ENCODE data around the gene GOLPH3. TPM values are rescaled to one million over a fixed set of nuclear protein-coding genes. Genes with fewer than 3 reads are reported as not detected.
"Not testable (repeated sequence)": the region's sequence is repeated elsewhere in the genome, so short reads cannot be mapped to it uniquely, and the experiment has no call there.

The GOLPH3 gene
- polyA plus RNA-seq, 1 donor from 2014 or later, result 75.8 TPM

GRCh38 chr5:32208837-32209236 lies 34.7 kb upstream of the GOLPH3 start:
- not testable (repeated sequence) for H3K36me3 ChIP-seq (ENCODE audit: insufficient read depth, low read length); H3K79me2 ChIP-seq (replicated peaks; ENCODE audit: insufficient read depth, low read length); H4K20me1 ChIP-seq (ENCODE audit: insufficient read depth); H3K9me2 ChIP-seq (ENCODE audit: insufficient read depth, low read length); H3K9me3 ChIP-seq (ENCODE audit: low read length); H2AFZ ChIP-seq (ENCODE audit: low read depth, low read length); H3K27ac ChIP-seq (ENCODE audit: low read length); H3K4me2 ChIP-seq (ENCODE audit: low read length); H3F3A ChIP-seq (ENCODE audit: insufficient read depth, low read length, poor library complexity, severe bottlenecking); H3K27me3 ChIP-seq (ENCODE audit: insufficient read depth, low read depth, low read length); H3K9ac ChIP-seq (ENCODE audit: low read length); H3K4me3 ChIP-seq (ENCODE audit: low read length)

DNA sequence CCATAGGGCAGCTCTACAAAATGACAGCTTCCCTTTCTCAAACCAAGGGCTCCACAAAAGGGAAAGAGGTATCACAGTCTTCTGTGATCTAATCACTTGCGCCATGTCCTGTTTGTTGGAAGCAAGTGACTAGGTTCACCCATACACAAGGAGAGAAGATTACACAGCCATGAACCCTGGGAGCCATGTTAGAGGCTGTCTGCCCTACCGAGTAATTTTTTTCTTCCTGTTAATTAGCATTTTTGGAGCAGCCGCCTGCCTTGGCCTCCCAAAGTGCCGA lies 33.2 kb upstream of the GOLPH3 start:
- Histone ChIP-seq H3F3A (ENCODE audit: insufficient read depth, low read length, poor library complexity, severe bottlenecking) (no peaks in the 10 kb centered on the region), H3K27me3 (ENCODE audit: insufficient read depth, low read depth, low read length) (no peaks in the 10 kb centered on the region), H3K4me2 (ENCODE audit: low read length) (no peak overlapping the region), H3K9me2 (ENCODE audit: insufficient read depth, low read length) (no peaks in the 10 kb centered on the region), H4K20me1 (ENCODE audit: insufficient read depth) (no peaks in the 10 kb centered on the region), H3K27ac (ENCODE audit: low read length) (no peak overlapping the region), H3K36me3 (ENCODE audit: insufficient read depth, low read length) (no peaks in the 10 kb centered on the region), H3K9ac (ENCODE audit: low read length) (no peak overlapping the region), H3K4me3 (ENCODE audit: low read length) (no peak overlapping the region), H3K9me3 (ENCODE audit: low read length) (no peaks in the 10 kb centered on the region), H2AFZ (ENCODE audit: low read depth, low read length) (no peak overlapping the region), H3K79me2 (replicated peaks; ENCODE audit: insufficient read depth, low read length) (no peaks in the 10 kb centered on the region)
- TF ChIP-seq, protein P1, sequence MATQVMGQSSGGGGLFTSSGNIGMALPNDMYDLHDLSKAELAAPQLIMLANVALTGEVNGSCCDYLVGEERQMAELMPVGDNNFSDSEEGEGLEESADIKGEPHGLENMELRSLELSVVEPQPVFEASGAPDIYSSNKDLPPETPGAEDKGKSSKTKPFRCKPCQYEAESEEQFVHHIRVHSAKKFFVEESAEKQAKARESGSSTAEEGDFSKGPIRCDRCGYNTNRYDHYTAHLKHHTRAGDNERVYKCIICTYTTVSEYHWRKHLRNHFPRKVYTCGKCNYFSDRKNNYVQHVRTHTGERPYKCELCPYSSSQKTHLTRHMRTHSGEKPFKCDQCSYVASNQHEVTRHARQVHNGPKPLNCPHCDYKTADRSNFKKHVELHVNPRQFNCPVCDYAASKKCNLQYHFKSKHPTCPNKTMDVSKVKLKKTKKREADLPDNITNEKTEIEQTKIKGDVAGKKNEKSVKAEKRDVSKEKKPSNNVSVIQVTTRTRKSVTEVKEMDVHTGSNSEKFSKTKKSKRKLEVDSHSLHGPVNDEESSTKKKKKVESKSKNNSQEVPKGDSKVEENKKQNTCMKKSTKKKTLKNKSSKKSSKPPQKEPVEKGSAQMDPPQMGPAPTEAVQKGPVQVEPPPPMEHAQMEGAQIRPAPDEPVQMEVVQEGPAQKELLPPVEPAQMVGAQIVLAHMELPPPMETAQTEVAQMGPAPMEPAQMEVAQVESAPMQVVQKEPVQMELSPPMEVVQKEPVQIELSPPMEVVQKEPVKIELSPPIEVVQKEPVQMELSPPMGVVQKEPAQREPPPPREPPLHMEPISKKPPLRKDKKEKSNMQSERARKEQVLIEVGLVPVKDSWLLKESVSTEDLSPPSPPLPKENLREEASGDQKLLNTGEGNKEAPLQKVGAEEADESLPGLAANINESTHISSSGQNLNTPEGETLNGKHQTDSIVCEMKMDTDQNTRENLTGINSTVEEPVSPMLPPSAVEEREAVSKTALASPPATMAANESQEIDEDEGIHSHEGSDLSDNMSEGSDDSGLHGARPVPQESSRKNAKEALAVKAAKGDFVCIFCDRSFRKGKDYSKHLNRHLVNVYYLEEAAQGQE (IDR thresholded peaks at IDR 0.05; ENCODE audit: borderline replicate concordance), result no peak
- TF ChIP-seq EP300 (conservative IDR thresholded peaks at IDR 0.05; ENCODE audit: poor library complexity, severe bottlenecking), result no peak
- TF ChIP-seq, protein P2, sequence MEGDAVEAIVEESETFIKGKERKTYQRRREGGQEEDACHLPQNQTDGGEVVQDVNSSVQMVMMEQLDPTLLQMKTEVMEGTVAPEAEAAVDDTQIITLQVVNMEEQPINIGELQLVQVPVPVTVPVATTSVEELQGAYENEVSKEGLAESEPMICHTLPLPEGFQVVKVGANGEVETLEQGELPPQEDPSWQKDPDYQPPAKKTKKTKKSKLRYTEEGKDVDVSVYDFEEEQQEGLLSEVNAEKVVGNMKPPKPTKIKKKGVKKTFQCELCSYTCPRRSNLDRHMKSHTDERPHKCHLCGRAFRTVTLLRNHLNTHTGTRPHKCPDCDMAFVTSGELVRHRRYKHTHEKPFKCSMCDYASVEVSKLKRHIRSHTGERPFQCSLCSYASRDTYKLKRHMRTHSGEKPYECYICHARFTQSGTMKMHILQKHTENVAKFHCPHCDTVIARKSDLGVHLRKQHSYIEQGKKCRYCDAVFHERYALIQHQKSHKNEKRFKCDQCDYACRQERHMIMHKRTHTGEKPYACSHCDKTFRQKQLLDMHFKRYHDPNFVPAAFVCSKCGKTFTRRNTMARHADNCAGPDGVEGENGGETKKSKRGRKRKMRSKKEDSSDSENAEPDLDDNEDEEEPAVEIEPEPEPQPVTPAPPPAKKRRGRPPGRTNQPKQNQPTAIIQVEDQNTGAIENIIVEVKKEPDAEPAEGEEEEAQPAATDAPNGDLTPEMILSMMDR (IDR thresholded peaks at IDR 0.05; ENCODE audit: poor library complexity, severe bottlenecking), result no peak
- TF ChIP-seq TAF1 (IDR thresholded peaks at IDR 0.05; ENCODE audit: low read depth), result no peak
- no peak for TF ChIP-seq MXI1 (conservative IDR thresholded peaks at IDR 0.05; ENCODE audit: poor library complexity, severe bottlenecking)
- no peak for TF ChIP-seq EZH2 (IDR thresholded peaks at IDR 0.05; ENCODE audit: borderline replicate concordance, insufficient read depth, low read length, poor library complexity, severe bottlenecking)
- no peak for TF ChIP-seq RAD21 (conservative IDR thresholded peaks at IDR 0.05)
- no peak for TF ChIP-seq SMC3 (conservative IDR thresholded peaks at IDR 0.05; ENCODE audit: poor library complexity)
- no peak for TF ChIP-seq POLR2AphosphoS5 (IDR thresholded peaks at IDR 0.05)

All from neural cell (in vitro differentiated cells).